Endodermal cell (in vitro differentiated cells): ENCODE measurements around the gene MGAT4A. TPM values are rescaled to one million over a fixed set of nuclear protein-coding genes. Genes with fewer than 3 reads are reported as not detected.

Experiments used
- DNase-seq: peaks from one replicate; pipeline ENCODE4 v3.0.0-alpha.2; 2017
- H3K27ac ChIP-seq: 2 replicates; pipeline ENCODE4 v1.5.1; 2013; ENCODE audit warnings: mild to moderate bottlenecking, low read depth, low read length, moderate library complexity
- H3K27me3 ChIP-seq: 2 replicates; pipeline ENCODE4 v1.6.1; 2013; ENCODE audit warnings: mild to moderate bottlenecking, low read length, moderate library complexity; ENCODE audit not compliant: insufficient read depth, control insufficient read depth, poor library complexity, severe bottlenecking
- H3K36me3 ChIP-seq: 2 replicates; pipeline ENCODE4 v1.7.0; 2013; ENCODE audit warnings: mild to moderate bottlenecking, low read length, moderate library complexity; ENCODE audit not compliant: control insufficient read depth, insufficient read depth
- H3K4me1 ChIP-seq: one replicate; pipeline ENCODE4 v1.7.0; 2013; ENCODE audit warnings: low read length; ENCODE audit not compliant: control insufficient read depth, insufficient read depth
- H3K4me3 ChIP-seq: 2 replicates; pipeline ENCODE4 v1.5.1; 2013; ENCODE audit warnings: mild to moderate bottlenecking, low read length, moderate library complexity
- H3K9ac ChIP-seq: 2 replicates; pipeline ENCODE4 v1.6.1; 2013; ENCODE audit warnings: mild to moderate bottlenecking, low read length, moderate library complexity; ENCODE audit not compliant: poor library complexity, severe bottlenecking; ENCODE audit errors: extremely low read depth
- H3K9me3 ChIP-seq: 2 replicates; pipeline ENCODE4 v1.6.1; 2013; ENCODE audit warnings: mild to moderate bottlenecking, low read length, moderate library complexity; ENCODE audit not compliant: control insufficient read depth
- H3K27ac Mint-ChIP-seq: 2 replicates; pipeline ENCODE4 v1.8.0; 2020; ENCODE audit warnings: mixed read lengths
- H3K27me3 Mint-ChIP-seq: 2 replicates; pipeline ENCODE4 v1.8.0; 2021; ENCODE audit warnings: mild to moderate bottlenecking, mixed read lengths; ENCODE audit not compliant: insufficient read depth
- H3K36me3 Mint-ChIP-seq: 2 replicates; pipeline ENCODE4 v1.8.0; 2020; ENCODE audit warnings: low read depth, mixed read lengths
- H3K4me1 Mint-ChIP-seq: 2 replicates; pipeline ENCODE4 v1.8.0; 2020; ENCODE audit warnings: mixed read lengths
- H3K4me3 Mint-ChIP-seq: 2 replicates; pipeline ENCODE4 v1.8.0; 2020; ENCODE audit warnings: mild to moderate bottlenecking, moderate library complexity, mixed read lengths
- H3K9me3 Mint-ChIP-seq: 2 replicates; pipeline ENCODE4 v1.8.0; 2020; ENCODE audit warnings: mild to moderate bottlenecking, mixed read lengths
- WGBS, 2 experiments: methylation state at CpG; one replicate each; pipeline versions ENCODE4 v1.1.5 to v1.1.7; 2013; ENCODE audit warnings: missing lambda C conversion rate in 2 of 2, mixed read lengths in 1 of 2; ENCODE audit not compliant: insufficient coverage in 1 of 2, insufficient read length in 1 of 2; 5-methylcytosine and 5-hydroxymethylcytosine counted together
- total RNA-seq, 2 donors: library from RNA; stranded (reverse); fragmentation: NEBNext Ultra II Directional in 1 of 2; extraction: Animal tissue kit (Norgen Biotek cat#: 25700) in 1 of 2; gene quantifications; 2 replicates in 1 of 2; 3 replicates in 1 of 2; pipeline ENCODE4 v1.2.1, GENCODE V29; 2021
- TF ChIP-seq, protein P1 (sequence below): fragments of 200-600 bp; sonication (generic); conservative IDR thresholded peaks from 2 replicates; pipeline ENCODE4 v1.5.0; 2021; ENCODE audit warnings: antibody characterized with exemption, mild to moderate bottlenecking

MGAT4A gene
- total RNA-seq, 2 donors from 2014 or later, result 8.2 to 11.1 TPM

DNA sequence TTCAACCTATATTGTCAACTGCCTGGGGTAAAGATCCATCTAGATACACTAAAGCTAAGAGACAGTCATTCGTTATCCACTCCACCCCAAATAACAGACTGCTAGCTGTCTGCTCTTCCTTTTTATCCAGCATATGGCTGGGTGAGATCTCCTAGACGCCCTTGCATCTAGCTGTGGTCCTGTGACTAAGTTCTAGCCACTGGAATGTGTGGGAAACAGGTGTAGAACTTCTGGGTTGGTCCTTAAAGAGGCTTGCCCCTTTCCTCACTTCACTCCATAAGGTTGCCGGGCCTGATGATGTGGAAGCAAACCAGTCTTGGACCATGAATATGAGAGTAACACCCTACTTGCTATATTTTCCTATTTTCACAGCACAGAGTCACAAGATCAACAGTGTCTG is 125.9 kb downstream of the MGAT4A start:
- Histone ChIP-seq H3K9ac (no peak overlapping the region), H3K9me3 (no peaks in the 10 kb centered on the region), H3K36me3 (peaks cover 29% of the 10 kb centered on the region), H3K27me3 (no peaks in the 10 kb centered on the region), H3K4me3 (no peak overlapping the region), H3K4me1 (peaks cover 5% of the 10 kb centered on the region), H3K27ac (no peak overlapping the region)
- WGBS, 2 experiments, result 95 to 100% methylated on average over 1 to 3 of the region's 3 CpGs
- TF ChIP-seq, protein P1, sequence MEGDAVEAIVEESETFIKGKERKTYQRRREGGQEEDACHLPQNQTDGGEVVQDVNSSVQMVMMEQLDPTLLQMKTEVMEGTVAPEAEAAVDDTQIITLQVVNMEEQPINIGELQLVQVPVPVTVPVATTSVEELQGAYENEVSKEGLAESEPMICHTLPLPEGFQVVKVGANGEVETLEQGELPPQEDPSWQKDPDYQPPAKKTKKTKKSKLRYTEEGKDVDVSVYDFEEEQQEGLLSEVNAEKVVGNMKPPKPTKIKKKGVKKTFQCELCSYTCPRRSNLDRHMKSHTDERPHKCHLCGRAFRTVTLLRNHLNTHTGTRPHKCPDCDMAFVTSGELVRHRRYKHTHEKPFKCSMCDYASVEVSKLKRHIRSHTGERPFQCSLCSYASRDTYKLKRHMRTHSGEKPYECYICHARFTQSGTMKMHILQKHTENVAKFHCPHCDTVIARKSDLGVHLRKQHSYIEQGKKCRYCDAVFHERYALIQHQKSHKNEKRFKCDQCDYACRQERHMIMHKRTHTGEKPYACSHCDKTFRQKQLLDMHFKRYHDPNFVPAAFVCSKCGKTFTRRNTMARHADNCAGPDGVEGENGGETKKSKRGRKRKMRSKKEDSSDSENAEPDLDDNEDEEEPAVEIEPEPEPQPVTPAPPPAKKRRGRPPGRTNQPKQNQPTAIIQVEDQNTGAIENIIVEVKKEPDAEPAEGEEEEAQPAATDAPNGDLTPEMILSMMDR, result no peak
- H3K27ac Mint-ChIP-seq, result no peak overlapping the region
- H3K4me3 Mint-ChIP-seq, result no peak overlapping the region
- no peaks in the 10 kb centered on the region for H3K27me3 Mint-ChIP-seq
- H3K9me3 Mint-ChIP-seq, result no peaks in the 10 kb centered on the region
- peaks cover 51% of the 10 kb centered on the region for H3K4me1 Mint-ChIP-seq
- H3K36me3 Mint-ChIP-seq, result peaks cover 30% of the 10 kb centered on the region
- no peak for DNase-seq

DNA sequence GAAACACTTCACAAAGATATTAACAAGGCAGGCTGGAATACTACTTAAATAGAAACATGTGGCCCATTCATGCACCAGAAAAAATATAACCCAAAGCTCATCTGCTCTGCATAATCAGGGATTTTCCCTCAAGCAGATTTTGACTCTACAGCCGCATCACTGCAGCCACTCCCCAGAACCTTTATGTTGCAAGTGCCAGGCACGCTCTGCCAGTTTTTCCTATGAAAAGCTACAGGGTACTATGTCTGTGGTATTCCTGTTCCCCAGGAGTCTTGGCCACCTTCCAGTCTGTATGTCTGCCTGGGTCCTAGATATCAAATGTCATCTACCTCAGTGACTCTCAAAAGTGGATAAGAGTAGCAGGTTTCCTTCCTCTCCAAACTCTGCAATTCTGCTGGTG is 126.4 kb downstream of the MGAT4A start:
- peaks cover 5% of the 10 kb centered on the region for H3K4me1 ChIP-seq
- no peak overlapping the region for H3K27ac ChIP-seq
- no peaks in the 10 kb centered on the region for H3K27me3 ChIP-seq
- Mint-ChIP-seq H3K4me1 (peaks cover 46% of the 10 kb centered on the region), H3K9me3 (no peaks in the 10 kb centered on the region), H3K27ac (peak overlapping the region; percentile 28), H3K4me3 (no peak overlapping the region), H3K27me3 (no peaks in the 10 kb centered on the region), H3K36me3 (peaks cover 35% of the 10 kb centered on the region)
- TF ChIP-seq, protein P1, result no peak
- DNase-seq, result no peak
- 92 to 94% methylated on average over 2 of the region's 2 CpGs for WGBS, 2 experiments
- H3K9ac ChIP-seq, result no peak overlapping the region
- H3K36me3 ChIP-seq, result peaks cover 29% of the 10 kb centered on the region
- no peak overlapping the region for H3K4me3 ChIP-seq
- no peaks in the 10 kb centered on the region for H3K9me3 ChIP-seq

DNA sequence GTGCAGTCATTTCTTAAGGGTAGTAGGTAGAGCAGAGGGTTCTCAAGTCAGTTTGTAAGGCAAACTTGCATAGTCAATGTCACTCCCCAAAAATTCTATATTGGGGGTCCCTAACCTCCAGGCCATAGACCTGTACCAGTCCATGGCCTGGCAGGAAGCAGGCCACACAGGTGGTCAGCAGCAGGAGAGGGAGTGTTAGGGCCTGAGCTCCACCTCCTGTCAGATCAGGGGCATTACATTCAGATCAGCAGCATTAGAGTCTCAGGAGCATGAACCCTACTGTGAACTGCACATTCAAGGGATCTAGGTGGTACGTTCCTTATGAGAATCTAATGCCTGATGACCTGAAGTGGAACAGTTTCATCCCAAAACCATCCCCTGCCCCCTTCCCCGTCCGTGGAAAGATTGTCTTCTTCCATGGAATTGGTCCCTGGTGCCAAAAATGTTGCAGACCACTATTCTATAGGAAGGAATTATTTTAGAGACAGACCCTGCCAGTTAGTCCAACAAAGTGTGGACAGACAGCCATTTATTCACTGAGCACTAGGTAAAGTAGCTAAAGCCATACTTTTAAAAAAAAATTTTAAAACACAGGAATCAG is 129.3 kb downstream of the MGAT4A start:
- TF ChIP-seq, protein P1, result peak; percentile 79
- Histone ChIP-seq H3K4me1 (peaks cover 5% of the 10 kb centered on the region), H3K4me3 (no peak overlapping the region), H3K27ac (no peak overlapping the region), H3K36me3 (peaks cover 54% of the 10 kb centered on the region), H3K9ac (no peak overlapping the region), H3K27me3 (no peaks in the 10 kb centered on the region), H3K9me3 (no peaks in the 10 kb centered on the region)
- Mint-ChIP-seq H3K36me3 (peaks cover 60% of the 10 kb centered on the region), H3K27ac (no peak overlapping the region), H3K4me1 (peaks cover 35% of the 10 kb centered on the region), H3K9me3 (no peaks in the 10 kb centered on the region), H3K4me3 (no peak overlapping the region), H3K27me3 (no peaks in the 10 kb centered on the region)
- 67 to 82% methylated on average over 3 of the region's 3 CpGs for WGBS, 2 experiments
- DNase-seq, result peak; percentile 79
